ENCODE data around the gene DTNB.

DNA sequence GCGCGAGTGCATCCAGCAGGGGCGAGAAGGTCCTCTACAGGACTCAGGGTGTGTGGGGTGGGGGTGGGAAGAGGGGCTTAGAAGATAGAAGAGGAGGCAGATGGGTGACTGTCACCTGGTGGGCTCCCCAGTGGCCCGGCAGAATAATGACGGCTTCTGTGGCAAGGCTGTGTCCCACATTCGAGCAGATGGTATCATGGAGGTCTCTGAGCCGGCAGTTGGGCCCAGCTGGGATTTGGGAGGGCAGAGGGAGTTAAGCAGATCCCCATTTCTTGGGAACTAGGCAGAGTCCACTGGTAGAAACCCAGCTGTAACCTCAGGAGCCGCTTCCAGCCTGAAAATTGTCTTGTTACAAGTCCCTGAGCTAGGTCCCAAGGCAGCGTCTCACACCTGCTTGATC, 28.4 kb upstream of the DTNB start:
- TF ChIP-seq CTCF (conservative IDR thresholded peaks at IDR 0.05), result no peak
- no peak for TF ChIP-seq EZH2 (IDR thresholded peaks at IDR 0.05; ENCODE audit: low read depth)

All from PC-9 (cell line).